ENCODE data around the gene MAVS. TPM values are rescaled to one million over a fixed set of nuclear protein-coding genes. Genes with fewer than 3 reads are reported as not detected.

Gene MAVS
- total RNA-seq, 4 donors from 2014 or later = 20.7 to 58.0 (median 27.2) TPM

DNA sequence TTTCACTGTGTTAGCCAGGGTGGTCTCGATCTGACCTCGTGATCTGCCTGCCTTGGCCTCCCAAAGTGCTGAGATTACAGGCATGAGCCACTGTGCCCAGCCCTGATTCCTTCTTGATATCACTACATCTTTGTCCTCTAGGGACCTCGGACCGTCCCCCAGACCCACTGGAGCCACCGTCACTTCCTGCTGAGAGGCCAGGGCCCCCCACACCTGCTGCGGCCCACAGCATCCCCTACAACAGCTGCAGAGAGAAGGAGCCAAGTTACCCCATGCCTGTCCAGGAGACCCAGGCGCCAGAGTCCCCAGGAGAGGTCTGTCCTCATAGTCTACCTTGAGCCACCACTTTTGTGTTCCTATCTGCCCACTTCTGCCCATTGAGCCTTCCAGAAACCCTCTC, 14.6 kb downstream of the MAVS start:
- TF ChIP-seq, protein P1, sequence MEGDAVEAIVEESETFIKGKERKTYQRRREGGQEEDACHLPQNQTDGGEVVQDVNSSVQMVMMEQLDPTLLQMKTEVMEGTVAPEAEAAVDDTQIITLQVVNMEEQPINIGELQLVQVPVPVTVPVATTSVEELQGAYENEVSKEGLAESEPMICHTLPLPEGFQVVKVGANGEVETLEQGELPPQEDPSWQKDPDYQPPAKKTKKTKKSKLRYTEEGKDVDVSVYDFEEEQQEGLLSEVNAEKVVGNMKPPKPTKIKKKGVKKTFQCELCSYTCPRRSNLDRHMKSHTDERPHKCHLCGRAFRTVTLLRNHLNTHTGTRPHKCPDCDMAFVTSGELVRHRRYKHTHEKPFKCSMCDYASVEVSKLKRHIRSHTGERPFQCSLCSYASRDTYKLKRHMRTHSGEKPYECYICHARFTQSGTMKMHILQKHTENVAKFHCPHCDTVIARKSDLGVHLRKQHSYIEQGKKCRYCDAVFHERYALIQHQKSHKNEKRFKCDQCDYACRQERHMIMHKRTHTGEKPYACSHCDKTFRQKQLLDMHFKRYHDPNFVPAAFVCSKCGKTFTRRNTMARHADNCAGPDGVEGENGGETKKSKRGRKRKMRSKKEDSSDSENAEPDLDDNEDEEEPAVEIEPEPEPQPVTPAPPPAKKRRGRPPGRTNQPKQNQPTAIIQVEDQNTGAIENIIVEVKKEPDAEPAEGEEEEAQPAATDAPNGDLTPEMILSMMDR (IDR thresholded peaks at IDR 0.05; ENCODE audit: low read depth) = no peak

DNA sequence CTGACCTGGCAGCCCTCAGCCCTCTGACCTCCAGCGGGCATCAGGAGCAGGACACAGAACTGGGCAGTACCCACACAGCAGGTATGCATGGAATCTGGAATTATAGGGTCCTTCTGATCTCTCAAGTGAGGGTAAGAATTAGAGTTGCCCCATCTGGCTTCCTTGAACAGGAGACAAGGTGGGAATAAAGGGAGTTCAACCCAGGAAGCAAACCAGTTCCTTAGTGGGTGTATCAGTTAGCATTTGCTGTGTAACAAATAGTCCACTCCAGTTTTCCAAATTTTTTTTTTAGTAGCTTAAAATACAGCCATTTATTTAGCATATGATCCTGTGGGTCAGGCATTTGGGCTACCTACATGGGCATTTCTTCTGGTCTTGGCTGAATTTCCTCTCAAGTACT, 15.7 kb downstream of the MAVS start:
- TF ChIP-seq, protein P1 (IDR thresholded peaks at IDR 0.05; ENCODE audit: low read depth) = no peak

DNA sequence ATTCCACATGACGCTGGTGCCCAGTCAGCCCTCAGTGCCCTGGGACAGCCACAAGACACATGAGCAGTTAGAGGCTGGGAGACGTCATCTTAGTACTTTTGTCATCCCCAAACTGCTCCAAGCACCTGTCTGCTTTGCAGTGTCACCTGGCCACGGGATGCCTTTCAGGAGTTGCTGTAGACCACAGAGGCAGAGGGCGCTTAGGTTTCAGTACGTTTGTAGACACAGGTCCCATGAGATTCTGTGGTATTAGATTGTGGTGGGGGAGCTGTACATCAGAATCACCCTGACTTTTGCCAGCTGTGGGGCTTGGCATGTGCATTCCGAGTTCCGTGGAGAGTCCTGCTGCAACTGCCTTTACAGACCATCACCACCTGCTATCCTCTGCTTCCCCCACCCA, 16.7 kb downstream of the MAVS start:
- TF ChIP-seq, protein P1 (IDR thresholded peaks at IDR 0.05; ENCODE audit: low read depth) = no peak

DNA sequence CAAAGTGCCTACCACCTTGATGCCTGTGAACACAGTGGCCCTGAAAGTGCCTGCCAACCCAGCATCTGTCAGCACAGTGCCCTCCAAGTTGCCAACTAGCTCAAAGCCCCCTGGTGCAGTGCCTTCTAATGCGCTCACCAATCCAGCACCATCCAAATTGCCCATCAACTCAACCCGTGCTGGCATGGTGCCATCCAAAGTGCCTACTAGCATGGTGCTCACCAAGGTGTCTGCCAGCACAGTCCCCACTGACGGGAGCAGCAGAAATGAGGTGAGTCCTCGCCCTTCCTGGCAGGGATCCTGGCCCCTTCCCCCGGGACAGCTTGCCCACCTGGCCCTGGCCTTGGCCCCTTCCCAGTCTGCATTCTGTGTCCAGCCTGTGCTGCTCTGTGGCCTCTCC, 17.9 kb downstream of the MAVS start:
- TF ChIP-seq, protein P1 (IDR thresholded peaks at IDR 0.05; ENCODE audit: low read depth) = no peak

DNA sequence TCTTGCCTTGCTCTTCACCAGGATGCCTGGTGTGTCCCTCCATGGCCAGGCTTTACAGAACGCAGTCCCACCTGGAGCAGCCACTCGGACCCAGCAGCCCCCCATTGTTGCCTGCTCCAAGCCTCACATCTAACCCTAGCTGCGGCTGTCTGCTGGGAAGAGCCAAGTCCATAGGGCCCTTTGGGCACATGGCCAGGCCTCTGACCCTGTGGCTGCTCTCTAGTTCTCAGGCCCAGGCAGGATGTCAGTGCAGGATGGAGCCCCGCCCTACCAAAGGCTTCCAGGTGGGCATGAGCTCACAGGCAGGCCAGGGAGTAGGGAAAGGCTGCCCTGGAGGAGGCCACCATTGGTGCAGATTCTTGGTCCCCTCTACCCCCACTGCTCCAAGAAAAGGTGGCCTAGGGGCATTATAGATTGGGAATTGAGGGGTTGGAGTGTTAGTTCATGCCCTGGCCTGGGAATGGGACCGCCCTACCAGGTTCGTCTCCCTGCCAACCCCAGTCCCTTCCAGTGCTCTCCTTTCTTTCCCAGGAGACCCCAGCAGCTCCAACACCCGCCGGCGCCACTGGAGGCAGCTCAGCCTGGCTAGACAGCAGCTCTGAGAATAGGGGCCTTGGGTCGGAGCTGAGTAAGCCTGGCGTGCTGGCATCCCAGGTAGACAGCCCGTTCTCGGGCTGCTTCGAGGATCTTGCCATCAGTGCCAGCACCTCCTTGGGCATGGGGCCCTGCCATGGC, 18.7 kb downstream of the MAVS start:
- TF ChIP-seq, protein P1 (IDR thresholded peaks at IDR 0.05; ENCODE audit: low read depth) = no peak

DNA sequence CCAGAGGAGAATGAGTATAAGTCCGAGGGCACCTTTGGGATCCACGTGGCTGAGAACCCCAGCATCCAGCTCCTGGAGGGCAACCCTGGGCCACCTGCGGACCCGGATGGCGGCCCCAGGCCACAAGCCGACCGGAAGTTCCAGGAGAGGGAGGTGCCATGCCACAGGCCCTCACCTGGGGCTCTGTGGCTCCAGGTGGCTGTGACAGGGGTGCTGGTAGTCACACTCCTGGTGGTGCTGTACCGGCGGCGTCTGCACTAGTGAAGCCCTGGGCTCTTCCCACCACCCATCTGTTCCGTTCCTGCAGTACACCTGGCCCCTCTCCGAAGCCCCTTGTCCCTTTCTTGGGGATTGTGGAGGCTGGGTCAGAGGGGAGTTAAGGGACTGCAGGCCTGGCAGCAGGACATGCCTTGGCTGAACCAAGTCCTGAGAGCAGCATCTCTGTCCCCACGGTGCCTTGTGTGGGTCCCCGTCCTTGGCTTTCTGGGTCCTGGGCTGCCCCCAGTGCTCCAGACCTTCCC, 19.3 kb downstream of the MAVS start:
- TF ChIP-seq, protein P1 (IDR thresholded peaks at IDR 0.05; ENCODE audit: low read depth) = no peak

DNA sequence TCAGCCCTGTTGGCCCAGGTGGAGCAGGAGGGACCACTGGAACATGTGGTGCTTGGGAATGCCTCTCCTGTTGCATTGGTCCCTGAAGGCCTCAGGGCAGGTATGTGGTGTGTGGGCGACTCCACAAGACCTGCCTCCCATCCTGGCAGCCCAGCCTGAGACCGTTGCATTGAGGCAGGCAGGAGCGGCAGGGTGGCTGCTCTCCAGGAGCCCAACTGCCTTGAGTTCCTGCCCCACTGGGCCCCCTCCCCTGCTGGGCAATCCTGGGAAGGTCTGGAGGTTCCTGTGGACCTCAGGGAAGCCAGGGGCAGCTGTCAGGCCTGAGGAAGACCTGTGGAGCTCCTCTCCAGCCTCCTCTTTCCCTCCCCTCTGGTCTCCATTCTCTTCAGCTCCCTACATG, 19.8 kb downstream of the MAVS start:
- TF ChIP-seq, protein P1 (IDR thresholded peaks at IDR 0.05; ENCODE audit: low read depth) = no peak
